Measurements from ENCODE around the gene KLF2.

GRCh38 chr19:16377521-16377920 is 52.9 kb downstream of the KLF2 start:
- TF ChIP-seq POLR2AphosphoS5 (IDR thresholded peaks at IDR 0.05) (no peak), CTCF (IDR thresholded peaks at IDR 0.05) (no peak), POLR2A (IDR thresholded peaks at IDR 0.05) (no peak), EP300 (IDR thresholded peaks at IDR 0.05) (no peak)
